Measurements from ENCODE around the gene MEGF11.

Gene MEGF11

DNA sequence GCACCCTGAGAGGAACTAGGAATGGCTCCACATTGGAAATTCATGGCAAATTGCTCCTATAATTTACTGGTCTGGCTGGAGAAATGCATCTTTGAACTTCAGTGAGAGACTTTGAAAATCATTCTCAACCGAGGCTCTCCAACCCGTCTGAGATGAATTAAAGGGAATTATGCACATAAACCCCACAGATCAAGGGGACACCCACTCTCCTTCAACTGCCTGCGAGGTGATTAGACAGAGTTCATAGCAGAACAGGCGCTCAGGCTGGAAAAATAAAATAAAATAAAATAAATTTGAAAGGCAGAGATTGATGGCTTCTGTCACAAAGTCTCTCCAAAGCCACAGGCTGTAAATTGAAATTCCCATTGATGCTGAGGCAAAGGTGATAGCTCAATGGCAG, 37.7 kb downstream of the MEGF11 start:
- DNase-seq (ENCODE audit: low read depth in 2 of 2) = no peak

DNA sequence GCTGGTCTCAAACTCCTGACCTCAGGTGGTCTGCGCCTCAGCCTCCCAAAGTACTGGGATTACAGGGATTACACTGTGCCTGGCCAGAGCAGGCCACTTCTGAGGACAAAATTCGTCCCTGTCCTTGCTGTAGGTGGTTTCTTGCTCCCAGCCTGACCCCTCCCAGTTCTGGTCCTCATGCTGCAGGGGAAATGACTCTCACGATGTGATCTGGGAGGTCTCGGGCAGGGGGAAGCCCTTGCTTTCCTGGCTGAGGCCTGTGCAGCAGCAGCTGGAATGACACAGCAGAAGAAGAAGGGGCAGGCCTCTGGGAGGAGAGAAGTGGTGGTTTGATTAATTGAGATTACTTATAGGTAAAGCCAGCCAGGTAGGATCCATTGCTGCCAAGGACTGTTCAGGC, 39.3 kb downstream of the MEGF11 start:
- no peak for DNase-seq (ENCODE audit: low read depth in 2 of 2)

DNA sequence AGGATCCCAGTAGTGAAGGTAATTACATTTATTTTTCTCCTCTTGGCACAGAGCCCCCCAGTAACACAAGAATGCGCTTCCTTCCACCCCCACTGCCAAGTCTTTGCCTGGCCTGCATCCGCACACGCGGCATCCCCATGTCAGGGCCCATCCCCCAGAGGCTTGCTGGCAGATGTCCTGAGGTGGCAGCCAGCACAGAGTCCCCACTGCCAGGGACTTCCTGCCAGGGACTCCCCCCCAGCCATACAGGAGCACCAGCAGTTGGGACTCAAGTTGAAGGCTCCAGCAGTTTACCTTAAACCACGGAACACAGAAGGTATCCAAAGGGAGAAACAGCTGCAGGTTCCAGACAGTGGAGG, 41.0 kb downstream of the MEGF11 start:
- no peak for DNase-seq (ENCODE audit: low read depth in 2 of 2)

DNA sequence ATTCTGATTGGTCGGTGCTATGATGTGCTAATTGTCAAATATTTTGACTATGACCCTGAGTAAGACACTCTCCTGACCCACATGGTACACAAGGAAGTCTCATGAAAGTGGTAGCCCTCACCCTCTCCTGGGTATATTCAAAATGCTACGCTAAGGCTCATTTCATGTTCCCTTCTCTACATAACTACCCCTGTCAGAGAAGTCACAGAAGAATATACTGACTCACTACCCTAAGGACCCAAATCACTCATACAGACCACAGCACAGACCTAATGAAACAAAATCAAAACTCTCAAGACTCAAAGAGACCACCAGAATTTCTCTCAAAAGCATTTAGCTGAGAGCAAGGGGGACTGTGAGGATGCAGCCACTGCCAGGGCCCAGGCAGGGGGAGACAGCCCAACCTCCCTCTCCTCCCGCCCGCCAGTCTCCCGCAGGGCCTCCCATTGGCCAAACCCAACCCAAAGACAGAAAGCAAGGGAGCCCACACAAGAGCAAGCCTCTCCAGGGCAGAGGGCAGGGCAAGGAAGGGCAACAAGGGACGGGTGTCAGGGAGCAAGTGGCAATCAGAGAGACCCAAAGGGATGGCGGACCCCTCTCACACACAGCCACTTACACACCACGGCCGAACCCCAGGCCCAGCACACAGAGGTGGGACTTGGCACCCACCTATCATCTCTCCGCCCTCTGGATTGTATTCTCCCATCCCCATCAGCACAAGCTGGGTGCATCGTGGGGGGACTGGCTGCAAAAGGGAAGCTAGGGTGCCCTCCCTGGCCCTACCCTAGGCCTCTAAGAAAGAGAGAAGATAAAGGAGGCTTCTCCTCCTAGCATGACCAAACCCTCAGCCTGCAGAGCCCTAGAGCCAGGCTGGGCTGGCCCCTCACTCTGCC, 41.6 kb downstream of the MEGF11 start:
- DNase-seq (ENCODE audit: low read depth in 2 of 2) = no peak

DNA sequence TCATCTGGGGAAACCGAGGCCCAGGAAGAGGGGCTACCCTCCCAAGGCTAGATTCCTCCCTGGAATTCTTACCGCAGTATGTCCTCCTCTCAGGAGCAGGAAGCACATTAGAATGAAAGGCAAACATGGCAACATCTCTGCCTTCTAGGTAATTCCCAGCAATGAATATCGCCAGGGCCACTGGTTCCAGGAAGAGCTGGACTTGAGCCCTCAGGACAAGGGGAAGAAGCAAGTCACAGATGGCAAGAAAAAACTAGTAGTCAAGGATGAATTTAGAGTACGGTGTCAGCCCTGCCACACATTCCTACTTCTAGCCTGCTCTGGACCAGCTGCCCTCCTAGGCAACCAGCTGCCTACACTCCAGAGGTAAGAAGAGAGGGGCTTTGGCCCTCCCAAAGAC, 42.9 kb downstream of the MEGF11 start:
- DNase-seq (ENCODE audit: low read depth in 2 of 2) = no peak

DNA sequence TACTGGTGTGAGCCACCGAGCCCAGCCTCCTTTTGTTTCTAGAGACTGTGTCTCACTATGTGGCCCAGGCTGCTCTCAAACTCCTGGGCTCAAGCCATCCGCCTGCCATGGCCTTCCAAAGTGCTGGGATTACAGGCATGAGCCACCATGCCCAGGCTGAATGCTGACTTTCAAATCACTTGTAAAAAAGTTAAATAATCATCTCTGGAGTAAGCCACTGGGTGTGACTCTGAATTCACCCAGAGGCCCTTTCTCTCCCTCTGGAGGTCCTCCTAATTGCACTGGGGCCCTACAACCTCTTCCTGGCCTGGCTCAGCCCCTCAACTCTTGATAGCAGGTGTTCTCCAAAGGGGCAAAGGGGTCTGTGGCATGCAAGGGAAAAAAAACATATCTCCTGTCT, 54.8 kb downstream of the MEGF11 start:
- no peak for DNase-seq (ENCODE audit: low read depth in 2 of 2)

DNA sequence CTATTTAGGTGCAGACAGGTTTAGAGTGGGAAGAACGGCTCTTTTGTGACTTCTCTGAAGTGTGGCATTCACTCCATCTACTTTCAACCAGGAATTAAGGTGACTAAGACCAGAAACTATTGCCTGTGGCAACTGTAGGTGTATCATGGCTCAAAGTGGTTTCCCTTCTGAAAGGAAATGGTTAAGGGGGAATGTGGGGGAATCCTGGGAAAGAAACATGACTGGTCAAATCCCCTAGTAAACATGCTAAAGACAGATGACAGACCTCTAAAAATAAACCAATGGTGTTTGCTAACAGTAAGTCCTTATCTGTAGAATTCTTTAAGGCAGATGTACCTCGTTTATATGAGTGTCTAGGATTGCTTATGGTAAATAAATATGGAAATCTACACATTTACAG, 56.9 kb downstream of the MEGF11 start:
- DNase-seq (ENCODE audit: low read depth in 2 of 2) = no peak

DNA sequence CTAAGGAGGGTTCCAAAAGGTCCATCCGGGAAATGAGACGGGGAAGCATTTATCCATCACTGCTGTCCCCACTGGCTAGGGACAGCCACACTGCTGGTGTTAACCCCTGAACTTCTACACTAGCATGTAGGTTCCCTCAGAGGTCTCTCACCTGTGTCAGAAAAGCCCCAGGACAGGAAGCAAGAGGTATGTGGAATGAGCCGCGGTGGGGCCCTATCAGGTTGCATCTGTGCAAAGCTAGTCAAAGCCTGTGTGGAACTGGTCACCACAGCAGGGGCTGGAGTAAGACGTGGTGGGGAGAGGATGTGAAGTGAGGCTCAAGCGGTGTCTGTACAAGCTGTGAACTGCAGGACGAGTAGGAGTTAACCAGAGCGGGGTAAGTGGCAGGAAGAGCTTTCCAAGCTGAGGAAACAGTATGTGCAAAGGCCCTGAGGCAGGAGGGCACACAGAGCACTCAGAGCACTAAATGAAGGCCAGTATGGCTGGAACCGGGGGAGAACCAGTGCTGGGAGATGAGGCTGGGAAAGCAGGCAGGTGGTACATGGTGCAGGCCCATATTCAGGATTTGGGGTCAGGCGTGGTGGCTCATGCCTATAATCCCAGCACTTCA, 57.8 kb downstream of the MEGF11 start:
- DNase-seq (ENCODE audit: low read depth in 2 of 2) = no peak

DNA sequence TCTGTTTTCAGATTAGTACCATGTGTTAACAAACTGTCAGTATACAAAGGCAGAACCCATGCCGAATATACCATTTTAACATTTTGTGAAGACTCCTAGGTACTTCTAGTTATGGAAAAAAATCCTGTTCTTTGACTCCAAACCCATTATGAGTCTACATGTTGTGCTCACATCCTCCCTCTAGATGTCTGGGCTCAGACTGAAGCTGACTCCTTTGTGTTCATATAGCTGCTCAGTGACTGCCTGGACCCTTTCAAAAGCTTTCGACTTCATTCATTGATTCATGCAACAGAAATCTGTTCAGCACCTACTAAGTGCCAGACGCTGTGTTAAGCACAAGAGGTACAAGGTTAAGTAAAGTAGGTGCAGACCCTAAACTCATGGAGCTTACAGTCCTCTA, 60.5 kb downstream of the MEGF11 start:
- no peak for DNase-seq (ENCODE audit: low read depth in 2 of 2)

DNA sequence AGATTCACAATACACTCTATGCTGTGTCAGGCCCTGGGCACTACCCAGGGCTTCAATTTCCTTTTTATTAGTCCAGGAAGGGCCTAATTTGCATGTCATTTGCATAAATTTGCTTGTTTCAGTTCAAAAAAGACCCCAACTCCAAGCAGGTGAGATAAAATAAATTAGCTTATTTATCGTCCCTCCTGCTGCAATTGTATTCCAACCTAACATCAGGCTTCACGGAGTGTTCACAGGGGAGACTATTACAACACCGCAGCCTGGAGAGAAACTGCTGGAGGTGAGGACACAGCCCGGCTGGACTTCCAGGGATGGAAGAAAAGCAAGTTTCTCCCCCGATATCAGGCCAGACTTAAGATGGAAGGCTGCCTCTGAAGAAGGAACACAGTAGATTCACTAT, 62.8 kb downstream of the MEGF11 start:
- no peak for DNase-seq (ENCODE audit: low read depth in 2 of 2)

DNA sequence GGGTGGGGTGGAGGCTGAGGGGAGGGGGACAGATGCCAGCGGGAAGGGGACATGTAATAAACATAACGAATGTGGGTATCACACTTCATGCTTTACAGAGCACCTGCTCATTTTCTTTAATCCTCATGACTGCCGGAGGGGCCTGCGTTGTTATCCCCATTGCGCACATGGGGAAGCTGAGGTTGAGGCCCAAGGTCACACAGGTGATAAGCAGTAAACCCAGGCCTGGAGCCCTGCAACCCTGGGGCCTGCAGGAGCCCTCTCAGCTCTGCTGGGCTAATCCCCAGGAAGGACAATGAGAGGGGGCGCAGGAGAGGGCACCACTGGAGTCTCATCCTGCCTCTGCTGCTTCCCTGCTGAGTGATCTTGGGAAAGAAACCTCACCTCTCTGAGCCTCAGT, 64.3 kb downstream of the MEGF11 start:
- no peak for DNase-seq (ENCODE audit: low read depth in 2 of 2)

DNA sequence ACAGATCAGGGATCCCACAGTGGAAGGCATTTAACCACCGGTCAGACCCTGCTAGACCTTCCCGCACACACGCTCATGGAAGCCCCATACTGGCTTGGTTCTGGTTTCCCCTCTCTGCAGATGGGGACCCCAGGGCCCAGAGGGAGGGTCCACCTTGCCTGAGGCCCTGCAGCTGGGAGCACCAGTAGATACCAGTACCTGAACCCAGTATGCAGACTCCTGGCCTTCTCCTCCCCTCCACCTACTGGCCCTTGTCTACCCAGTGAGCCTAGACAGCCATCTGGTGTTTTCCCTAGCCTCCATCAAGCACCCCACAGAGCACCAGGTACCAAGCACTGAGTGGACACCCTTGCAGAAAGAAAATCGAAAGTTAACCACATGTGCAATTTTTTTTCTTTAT, 65.1 kb downstream of the MEGF11 start:
- DNase-seq (ENCODE audit: low read depth in 2 of 2) = no peak

DNA sequence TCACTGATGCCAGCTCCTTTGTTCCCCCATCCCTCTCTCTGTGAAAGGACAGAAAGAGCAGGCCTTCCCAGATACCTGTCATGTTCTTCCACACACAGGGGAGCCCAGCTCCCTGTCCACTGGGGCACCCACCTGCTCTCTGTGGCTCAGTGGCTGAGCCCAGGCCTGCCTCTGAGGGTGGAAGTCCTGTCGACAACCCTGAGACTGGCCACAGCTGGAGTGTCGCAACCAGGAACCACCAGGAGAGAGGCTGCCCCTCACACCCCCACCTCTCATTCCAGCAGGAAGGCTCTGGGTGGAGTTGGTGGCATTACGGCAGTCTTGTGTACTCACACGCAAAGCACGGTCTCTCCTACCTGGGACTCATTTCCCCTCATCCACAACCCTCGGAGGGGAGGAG, 66.3 kb downstream of the MEGF11 start:
- no peak for DNase-seq (ENCODE audit: low read depth in 2 of 2)

DNA sequence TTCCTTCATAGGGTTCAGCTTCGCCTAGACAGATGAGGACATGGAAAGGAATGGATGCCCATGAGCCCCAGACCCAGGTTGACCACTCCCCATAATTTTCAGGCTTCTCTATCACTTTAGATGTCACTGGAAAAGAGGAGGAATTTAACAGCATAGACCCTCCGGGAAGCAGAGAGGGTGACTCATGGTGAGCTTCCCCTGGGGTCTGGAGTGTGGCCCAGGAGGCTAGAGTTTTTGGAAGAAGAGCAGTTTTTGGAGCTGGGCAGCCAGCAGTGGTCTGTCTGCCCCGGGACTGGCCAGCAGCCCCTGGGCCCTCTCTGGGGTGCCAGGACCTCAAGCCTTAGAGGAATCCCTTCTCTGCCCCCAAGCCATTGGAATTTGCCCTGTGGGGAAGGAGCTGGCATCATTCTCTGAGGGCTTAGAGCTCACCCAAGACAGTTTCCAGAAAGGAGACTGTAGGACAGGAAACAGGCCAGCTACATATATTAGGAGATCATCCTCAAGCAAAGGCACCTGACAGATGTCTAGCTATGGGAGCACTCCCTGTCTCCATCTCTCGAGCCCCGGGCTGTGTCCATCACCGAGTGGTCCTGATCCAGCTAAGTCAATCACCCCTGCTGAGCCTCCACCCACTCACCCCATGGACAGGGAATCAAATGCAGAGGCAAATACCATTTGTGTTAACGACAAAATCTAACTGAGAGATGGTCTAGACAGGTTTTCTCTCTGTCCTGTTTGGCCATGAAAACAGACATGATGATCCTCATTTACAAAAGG, 67.3 kb downstream of the MEGF11 start:
- DNase-seq (ENCODE audit: low read depth in 2 of 2) = no peak

DNA sequence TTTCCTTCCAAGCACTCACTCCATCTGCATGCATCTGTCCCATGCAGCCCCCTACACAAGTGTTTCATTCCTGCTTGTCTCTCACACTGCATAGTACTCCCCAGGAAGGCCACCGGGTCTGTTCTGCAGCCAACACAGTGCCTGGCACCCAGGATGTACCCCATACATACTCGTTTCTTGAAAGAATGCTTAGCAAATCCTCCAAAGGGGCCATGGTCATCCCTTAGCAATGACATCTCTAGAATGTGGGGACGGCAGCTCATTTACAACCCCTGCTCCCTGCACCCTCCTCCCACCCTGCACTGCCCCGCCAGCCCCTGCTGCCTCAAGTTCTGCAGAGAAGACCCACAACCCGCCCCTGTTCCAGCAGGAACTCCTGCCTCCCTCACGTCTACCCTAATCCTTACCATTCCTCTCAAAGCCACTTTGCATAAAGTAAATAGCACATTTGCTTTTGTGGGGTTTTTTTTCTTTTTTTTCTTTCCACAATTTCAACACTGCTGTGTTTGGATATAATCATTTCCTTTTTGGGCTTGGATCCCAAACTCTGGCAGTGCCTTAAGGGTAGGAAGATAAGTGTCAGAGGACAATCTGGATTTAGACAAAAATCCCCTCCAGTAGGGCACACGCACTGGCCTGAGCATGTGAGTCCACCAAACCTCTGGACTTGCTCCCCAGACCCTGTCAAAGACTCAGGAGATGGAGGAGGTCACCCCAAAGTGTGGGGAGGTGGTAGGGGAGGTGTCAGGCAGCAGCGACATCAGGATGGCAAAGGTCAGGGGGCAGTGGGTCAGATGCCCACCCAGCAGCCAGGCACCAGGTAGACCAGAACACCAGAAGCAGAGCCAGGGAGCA, 68.4 kb downstream of the MEGF11 start:
- no peak for DNase-seq (ENCODE audit: low read depth in 2 of 2)

DNA sequence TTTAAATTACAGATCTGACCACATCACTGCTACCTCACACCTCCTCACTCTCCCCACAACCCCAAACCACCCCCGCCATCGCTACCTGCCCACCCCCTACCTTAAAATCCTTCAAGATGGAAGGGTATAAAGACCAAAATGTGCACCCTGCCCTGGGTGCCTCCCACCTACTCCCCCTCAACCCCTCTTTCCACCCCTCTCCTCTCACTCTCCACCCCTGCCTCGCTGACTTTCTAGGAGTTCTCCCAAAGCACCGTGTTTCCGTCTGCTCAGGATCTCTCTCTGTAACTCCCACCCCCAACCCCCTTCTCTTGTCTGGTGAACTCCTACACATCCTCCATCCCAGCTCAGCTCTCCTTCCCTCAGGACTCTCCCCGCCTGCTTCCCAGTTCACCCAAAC, 69.1 kb downstream of the MEGF11 start:
- DNase-seq (ENCODE audit: low read depth in 2 of 2) = no peak

DNA sequence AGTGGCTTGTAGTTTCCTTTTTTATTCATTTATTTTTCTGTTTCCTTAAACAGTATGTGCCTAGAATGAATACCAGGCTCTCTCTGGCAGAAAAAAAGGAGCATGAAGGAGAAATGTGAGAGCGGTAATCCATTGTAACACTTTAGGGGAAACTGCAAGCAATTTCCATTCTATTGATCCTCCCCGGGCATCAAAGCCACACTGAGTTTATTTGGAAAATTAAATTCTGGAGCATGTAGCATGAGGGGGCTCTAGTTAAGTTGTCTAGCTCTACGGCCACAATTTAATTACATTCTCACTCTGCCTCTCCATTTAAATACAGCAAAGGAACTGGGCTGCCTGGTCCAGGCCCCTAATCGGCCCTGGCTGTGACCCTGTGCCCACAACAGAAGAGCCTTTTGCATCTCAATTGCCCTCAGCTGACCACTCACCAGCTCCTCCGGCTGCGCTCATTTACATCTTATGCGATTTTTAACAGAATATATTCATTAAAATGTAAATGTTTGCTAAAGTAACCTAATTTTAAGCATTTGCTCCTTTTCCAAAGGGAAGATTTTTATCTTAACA, 72.9 kb downstream of the MEGF11 start:
- DNase-seq (ENCODE audit: low read depth in 2 of 2) = no peak

DNA sequence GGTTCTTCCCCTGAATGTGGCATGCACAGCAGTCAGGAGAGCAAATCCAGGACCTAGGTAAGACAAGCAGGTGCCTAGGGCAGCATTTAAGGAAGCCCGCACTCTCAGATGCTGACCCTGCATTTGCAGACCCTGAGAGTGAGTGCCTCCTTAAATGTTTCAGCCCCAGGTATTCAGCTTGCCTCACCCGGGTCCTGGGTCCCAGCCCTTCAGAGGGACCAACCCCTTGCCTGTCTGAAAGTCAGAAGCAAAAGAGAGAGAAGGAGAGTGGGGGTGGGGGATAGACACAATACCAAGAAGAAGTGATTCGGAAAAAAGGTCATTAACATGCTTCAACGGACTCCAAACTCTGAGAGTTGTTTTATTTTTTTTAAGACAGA, 75.0 kb downstream of the MEGF11 start:
- no peak for DNase-seq (ENCODE audit: low read depth in 2 of 2)

DNA sequence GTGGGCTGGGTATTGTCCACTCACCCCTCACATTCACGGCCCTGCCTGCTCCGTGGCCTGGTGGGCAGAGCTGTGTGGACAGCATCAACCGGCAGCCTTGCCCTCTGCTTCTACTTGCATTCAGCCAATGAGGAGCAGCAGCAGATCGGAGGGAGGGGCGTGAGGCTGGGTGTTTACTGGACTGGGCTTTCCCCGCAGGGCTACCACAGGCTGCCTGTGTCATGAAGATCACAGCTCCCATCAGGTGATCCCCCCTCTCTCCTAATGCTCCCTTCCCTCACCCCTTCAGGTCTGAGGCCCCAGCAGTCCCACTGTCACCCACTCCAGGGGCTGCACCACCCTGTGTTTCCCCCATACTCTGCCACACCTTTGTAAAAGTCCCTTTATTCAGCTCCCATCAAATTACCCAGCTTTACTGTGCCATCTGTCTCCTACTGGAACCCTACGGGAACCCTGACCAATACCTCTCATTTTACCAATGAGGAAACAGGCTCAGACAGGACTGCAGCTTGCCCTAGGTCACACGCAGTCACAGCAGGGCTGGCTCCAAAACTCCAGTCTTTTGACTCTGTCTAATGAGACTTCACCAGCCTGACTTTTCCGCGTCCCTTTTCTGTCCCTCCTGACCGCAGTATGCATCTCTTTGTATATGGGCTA, 81.1 kb downstream of the MEGF11 start:
- no peak for DNase-seq (ENCODE audit: low read depth in 2 of 2)

DNA sequence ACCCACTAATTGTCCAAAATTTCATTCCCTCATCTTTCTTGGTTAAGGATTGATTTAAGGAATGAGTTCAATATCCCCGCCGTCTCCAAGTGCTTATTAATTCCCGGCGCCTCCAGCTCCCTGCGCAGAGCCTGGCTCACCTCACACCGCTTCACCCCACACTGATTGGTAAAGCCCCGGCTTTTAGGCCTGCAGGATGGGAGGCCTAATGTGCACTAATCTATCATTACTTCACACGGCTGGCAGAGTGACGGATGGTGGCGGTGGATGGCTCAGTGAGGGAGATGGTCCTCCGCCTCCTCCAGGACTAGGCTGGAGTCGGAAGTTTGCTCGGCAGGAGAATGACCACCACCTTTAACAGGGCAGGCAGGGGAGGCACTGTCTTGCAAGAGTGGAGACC, 81.7 kb downstream of the MEGF11 start:
- no peak for DNase-seq (ENCODE audit: low read depth in 2 of 2)

DNA sequence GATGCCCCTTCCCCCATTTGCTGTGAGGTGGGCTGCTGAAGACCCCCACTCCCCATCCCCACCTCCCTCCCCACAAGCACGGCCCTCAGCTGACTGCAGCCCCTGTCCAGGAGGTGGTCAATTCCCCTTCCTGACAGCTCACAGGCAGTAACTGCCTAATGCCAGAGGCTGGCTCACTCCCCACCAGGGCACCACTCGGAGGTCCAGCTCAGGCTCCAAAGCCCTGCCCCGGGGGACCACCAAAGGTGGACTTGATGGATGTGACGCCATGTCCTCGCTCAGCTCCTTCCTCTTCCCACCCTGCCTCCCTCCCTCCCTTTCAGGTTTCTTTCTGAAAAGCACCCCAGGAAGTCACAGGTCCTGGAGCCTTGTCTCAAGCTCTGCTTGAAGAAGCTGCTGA, 82.8 kb downstream of the MEGF11 start:
- no peak for DNase-seq (ENCODE audit: low read depth in 2 of 2)
